OCI-LY3 (cell line): ENCODE data around the gene NEU2.

Experiments
- CTCF ChIP-seq: fragments of 200-600, 300-600 bp; sonication (generic); IDR thresholded peaks from 2 replicates; pipeline ENCODE4 v1.5.1; 2014; ENCODE audit warnings: antibody characterized with exemption, low read length, low read depth
- EZH2phosphoT487 ChIP-seq: fragments of 200-600 bp; shearing (Covaris generic); IDR thresholded peaks from 2 replicates; pipeline ENCODE4 v1.6.1; 2018; ENCODE audit warnings: antibody characterized with exemption, mixed run types, low read depth

GRCh38 chr2:233055362-233055761, 22.9 kb downstream of the NEU2 start:
- no peak for TF ChIP-seq CTCF
- TF ChIP-seq EZH2phosphoT487 = no peak
